Activated T-cell treated with anti-CD3 and anti-CD28 coated beads, Interleukin-2, amount 50 U/mL, for 48 hours (primary cell): Measurements from ENCODE around the gene MLLT10.

Experiments used
- DNase-seq, 2 experiments: peaks; one replicate each; pipeline ENCODE4 v3.0.0-alpha.2; 2020

Gene MLLT10

GRCh38 chr10:21501731-21502347 lies 32.2 kb upstream of the MLLT10 start:
- no peak for DNase-seq

- no peak for DNase-seq
Observed at GRCh38 chr10:21502348-21502740, 31.7 kb upstream of the MLLT10 start.

DNA sequence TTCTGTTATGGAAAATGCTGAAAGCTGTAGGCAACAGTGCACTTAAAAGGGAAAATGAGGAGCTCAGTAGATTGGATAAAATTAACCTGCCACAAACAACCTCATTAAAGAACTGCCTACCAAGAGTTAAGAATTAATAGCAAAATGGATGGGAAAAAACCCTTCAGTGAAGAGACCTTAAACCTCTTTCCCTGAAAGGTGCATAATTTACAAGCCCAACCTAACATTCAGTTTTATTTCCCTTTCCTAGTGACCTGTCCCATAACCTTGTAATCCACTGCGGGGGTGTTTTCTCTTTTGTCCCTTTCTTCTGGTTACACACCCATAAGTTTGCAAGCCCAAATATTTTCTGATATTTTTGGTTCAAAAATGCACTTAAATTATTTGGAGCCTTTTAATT lies 30.5 kb upstream of the MLLT10 start:
- DNase-seq = no peak

DNA sequence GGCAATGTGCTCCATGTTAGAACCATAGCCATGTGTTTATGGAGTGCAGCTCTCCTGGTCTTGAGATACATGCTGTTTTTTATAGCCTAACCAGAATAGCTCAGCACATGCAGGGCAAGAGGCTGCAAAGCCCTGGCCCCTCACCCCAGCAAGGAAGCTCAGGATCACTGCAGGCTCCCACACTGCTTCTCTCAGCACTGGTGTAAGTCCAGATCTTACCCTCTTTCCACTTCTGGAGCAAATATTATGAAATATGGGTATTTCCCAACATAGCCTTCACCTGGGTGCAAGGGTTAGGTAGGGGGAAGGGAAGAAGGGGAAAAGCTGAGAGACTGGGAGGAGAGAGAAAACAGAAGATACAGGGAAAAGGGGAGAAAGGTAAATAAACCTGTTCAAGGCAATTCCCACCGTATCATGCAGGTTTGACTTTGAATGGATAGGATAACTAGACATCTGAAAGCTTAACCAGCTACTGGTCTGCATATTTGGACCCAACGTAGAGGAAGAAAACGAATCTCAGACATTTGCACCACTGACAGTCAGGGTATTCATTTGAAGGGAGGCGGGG lies 28.2 kb upstream of the MLLT10 start:
- no peak for DNase-seq

- no peak for DNase-seq
Observed at GRCh38 chr10:21506351-21506750, 27.7 kb upstream of the MLLT10 start.

- no peak for DNase-seq
Observed at GRCh38 chr10:21507150-21507549, 26.9 kb upstream of the MLLT10 start.

DNA sequence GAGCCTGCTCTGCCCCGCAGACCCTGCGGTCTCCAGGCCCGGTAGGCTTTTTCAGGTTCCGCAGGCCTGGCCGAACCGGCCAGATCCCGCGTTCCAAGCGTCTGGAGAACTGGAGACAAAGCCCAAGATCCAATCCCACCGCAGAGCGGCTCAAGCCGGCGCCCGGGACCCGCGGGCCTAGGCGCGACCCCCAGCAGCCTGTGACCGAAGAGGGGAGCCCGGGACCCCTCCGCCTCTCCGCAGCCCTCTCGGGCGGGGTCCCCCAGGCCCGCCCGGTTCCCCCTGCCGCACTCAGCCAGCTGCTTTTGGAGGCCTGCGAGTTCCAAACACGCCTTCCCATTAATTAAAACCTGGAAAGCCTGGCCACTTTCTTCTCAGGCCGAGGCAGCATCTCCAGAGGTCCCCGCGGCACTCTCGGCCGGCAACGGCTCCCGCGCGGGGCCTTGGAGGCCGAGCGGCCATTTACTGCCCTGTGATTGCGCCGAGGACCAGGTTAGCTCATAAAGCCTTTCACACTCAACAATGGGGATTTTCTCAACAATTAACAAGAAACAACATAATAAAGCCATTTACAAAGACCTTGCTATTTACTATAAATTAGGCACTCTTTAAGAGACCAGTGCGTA lies 25.2 kb upstream of the MLLT10 start:
- DNase-seq = no peak

DNA sequence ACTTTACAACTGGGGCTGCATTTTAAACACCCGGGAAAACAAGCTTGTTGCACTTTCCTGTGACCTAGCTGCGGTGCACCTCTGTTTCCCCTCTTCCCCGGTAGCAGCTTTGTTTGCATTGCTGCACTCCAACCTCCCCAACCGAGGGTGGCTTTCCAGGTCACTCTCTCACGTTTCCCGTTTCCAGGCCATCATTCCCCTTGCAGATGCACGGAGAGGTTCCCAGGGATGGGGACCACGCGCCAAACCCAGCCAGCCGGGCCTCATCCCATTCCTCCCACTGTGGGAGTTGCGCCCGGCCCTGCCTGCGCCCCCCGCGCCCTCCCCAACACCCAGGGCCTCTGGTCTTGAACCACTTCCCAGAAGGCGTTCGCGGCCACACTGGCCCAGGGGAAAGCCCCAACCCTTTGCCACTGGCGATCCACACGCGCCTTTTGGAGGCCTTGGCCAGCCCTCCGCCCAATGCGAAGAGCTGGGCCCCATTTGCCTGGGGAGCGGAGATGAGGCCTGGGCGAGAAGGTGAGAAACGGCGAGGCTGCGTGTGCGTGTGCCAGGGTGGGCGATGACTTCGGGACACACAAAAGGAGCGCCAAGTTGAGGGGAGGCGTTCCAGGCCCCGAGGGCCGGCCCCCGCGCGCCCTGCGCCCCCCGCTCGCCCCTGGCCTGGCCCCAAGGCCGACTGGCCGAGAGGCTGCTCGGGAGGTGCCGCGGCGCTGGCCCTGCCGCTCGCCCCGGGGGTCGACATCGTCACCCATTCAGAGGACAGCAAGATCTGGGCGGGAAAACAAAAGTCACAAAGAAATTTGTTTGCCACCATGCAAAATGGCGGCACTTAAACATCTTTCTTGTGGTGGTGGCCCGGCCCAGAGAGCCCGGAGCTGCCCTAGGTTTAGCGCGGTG lies 24.4 kb upstream of the MLLT10 start:
- no peak for DNase-seq

GRCh38 chr10:21510241-21511094 lies 23.6 kb upstream of the MLLT10 start:
- no peak for DNase-seq

DNA sequence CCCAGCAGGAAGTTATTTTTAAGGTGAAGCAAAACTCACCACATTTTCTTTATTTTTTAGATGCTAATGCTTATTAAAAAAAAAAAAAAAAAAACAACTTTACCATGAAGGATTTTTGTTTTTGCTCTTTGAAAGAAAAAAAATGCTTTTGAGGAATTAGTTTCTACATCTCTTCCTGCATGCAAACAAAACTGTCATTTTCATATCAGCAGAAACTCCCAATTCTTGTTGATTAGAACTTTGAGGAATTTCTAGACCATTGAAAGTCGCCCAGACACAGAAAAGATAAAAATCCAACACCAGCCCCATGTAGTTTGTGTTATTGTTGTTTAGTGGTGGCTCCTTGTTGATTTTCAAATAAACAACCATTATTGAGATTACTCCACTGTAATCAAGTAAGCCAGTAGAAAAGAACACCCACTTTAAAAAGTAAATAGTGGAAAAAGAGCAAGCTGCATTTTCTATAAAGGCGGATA lies 22.9 kb upstream of the MLLT10 start:
- no peak for DNase-seq

DNA sequence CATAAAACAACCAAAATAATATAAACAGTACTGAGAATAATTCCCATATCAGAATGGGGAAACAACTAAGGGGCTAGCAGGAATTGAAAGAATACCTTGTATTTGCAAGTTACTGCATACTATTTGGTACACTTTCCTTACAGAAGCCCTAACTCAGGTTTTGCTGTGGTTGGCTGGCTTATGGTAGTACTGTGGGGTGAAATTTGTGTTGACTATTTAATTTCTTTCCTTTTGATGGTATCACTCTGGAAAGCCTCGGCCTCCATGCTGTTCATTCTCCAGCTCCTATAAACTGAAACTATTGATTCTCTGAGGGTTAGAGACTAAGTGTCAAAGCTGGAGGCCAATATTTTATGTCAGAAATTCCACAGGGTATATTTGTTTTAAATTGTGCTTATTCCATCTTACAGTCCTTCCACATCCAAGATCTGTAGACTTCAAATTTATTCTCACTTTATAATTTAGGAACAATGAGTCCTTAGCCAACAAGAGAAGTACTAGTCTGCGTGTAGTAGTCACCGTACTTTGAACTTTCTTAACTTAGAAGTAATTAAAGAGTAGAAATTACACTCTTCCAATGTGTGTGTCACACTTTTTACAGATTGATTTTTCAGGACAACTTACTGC lies 22.0 kb upstream of the MLLT10 start:
- DNase-seq = no peak

- DNase-seq = no peak
Observed at GRCh38 chr10:21512573-21513404, 21.2 kb upstream of the MLLT10 start.

DNA sequence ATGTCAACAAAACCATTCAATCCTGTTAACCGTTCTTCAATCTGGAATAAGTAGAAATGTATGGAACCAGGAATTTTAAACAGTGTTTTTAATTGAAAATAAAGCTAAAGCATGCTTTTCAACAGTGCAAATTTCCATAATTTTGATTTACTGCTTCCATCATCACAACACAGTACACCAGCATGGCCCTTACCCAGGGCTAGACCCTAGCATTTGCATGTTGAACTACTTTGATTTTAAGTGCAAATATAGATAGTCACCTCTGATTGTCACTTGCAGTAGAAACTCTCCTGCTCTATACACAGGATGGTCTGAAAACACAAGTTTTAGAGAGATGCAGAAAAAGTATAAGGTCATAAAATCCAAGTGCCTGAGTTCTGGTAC lies 20.6 kb upstream of the MLLT10 start:
- no peak for DNase-seq

GRCh38 chr10:21514129-21514817 lies 19.8 kb upstream of the MLLT10 start:
- no peak for DNase-seq

GRCh38 chr10:21514818-21515351 lies 19.1 kb upstream of the MLLT10 start:
- DNase-seq = no peak

GRCh38 chr10:21515361-21516241 lies 18.4 kb upstream of the MLLT10 start:
- DNase-seq = no peak

DNA sequence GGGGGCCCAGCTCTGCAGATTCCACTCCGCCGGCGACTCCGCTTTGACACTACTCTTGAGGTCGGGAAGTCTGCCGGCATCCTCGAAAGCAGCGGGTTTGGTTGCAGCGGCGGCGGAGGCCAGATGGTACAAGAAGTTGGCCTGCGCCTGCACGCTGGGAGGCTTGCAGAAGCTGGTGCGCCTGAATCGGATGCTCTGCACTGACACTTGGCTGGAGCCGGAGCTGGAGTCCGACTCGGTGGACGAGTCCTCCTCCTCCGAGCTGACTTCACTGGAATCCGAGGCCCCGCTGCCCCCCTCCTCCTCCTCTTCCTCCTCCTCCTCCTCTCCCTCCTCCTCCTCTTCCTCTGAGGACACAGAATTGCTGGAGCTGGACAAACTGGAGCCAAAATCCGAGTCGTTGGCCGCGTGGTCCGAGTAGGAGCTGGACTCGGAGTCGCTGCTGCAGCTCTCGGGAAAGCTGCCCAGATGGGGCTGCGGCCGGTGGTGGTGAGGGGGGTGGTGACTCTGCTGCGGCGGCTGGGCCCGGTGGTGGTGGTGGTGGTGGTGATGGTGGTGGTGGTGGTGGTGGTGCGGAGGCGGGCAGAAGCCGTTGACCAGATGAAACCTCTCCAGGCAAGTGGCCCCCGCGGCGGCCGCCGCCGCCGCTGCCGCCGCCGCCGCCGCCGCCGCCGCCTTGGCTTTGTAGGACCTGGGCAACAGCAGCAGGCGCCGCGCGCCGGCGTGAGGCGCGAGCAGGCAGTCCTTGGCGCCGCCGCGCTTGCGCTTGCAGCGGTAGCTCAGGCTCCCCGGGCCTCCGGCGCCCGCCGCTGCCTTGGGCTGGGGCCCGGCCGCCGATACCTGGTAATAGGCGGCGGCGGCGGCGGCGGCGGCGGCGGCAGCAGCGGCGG lies 17.5 kb upstream of the MLLT10 start:
- peak; percentile 48 to 53 for DNase-seq
